ENCODE measurements around the gene ATG101.
"Not testable (repeated sequence)": the region's sequence is repeated elsewhere in the genome, so short reads cannot be mapped to it uniquely, and the experiment has no call there.

ATG101 gene

GRCh38 chr12:52093346-52093745 lies 23.6 kb downstream of the ATG101 start:
- Histone ChIP-seq H3K9ac (ENCODE audit: low read depth, low read length, poor library complexity, severe bottlenecking) (no peak overlapping the region), H3K4me3 (ENCODE audit: low read length, poor library complexity, severe bottlenecking) (no peak overlapping the region), H3K9me3 (ENCODE audit: insufficient read depth, low read depth, low read length) (no peaks in the 10 kb centered on the region), H2AFZ (ENCODE audit: low read length) (no peak overlapping the region), H3K4me1 (ENCODE audit: insufficient read depth, low read length, poor library complexity, severe bottlenecking) (no peaks in the 10 kb centered on the region), H3K9me2 (replicated peaks; ENCODE audit: low read depth, low read length) (no peaks in the 10 kb centered on the region), H3K79me2 (ENCODE audit: insufficient read depth, low read length) (no peaks in the 10 kb centered on the region), H3K36me3 (ENCODE audit: insufficient read depth, low read length) (no peaks in the 10 kb centered on the region), H3K4me2 (ENCODE audit: low read depth, low read length, poor library complexity, severe bottlenecking) (no peak overlapping the region), H3F3A (ENCODE audit: low read depth) (no peaks in the 10 kb centered on the region), H3K27me3 (ENCODE audit: insufficient read depth, low read length, poor library complexity, severe bottlenecking) (peaks cover 3% of the 10 kb centered on the region), H4K20me1 (ENCODE audit: insufficient read depth, low read length, poor library complexity, severe bottlenecking) (no peaks in the 10 kb centered on the region)
- TF ChIP-seq EZH2phosphoT487 (IDR thresholded peaks at IDR 0.05; ENCODE audit: borderline replicate concordance) (no peak), CTCF (conservative IDR thresholded peaks at IDR 0.05; ENCODE audit: low read length) (no peak)

- no peaks in the 10 kb centered on the region for H3K9me3 ChIP-seq (ENCODE audit: insufficient read depth, low read depth, low read length)
- H3K9me2 ChIP-seq (replicated peaks; ENCODE audit: low read depth, low read length): no peaks in the 10 kb centered on the region
- H3K27me3 ChIP-seq (ENCODE audit: insufficient read depth, low read length, poor library complexity, severe bottlenecking): no peaks in the 10 kb centered on the region
- TF ChIP-seq EZH2phosphoT487 (IDR thresholded peaks at IDR 0.05; ENCODE audit: borderline replicate concordance) (no peak), CTCF (conservative IDR thresholded peaks at IDR 0.05; ENCODE audit: low read length) (no peak)
- H3K9ac ChIP-seq (ENCODE audit: low read depth, low read length, poor library complexity, severe bottlenecking): no peak overlapping the region
- no peaks in the 10 kb centered on the region for H3K36me3 ChIP-seq (ENCODE audit: insufficient read depth, low read length)
- no peaks in the 10 kb centered on the region for H3F3A ChIP-seq (ENCODE audit: low read depth)
- no peak overlapping the region for H3K4me2 ChIP-seq (ENCODE audit: low read depth, low read length, poor library complexity, severe bottlenecking)
- no peaks in the 10 kb centered on the region for H4K20me1 ChIP-seq (ENCODE audit: insufficient read depth, low read length, poor library complexity, severe bottlenecking)
- no peak overlapping the region for H2AFZ ChIP-seq (ENCODE audit: low read length)
- H3K4me1 ChIP-seq (ENCODE audit: insufficient read depth, low read length, poor library complexity, severe bottlenecking): no peaks in the 10 kb centered on the region
- H3K79me2 ChIP-seq (ENCODE audit: insufficient read depth, low read length): no peaks in the 10 kb centered on the region
- H3K4me3 ChIP-seq (ENCODE audit: low read length, poor library complexity, severe bottlenecking): no peak overlapping the region
These were observed 26.7 kb downstream of the ATG101 start for GRCh38 chr12:52096332-52097044.

- Histone ChIP-seq H3K4me3 (ENCODE audit: low read length, poor library complexity, severe bottlenecking) (no peak overlapping the region), H3K4me2 (ENCODE audit: low read depth, low read length, poor library complexity, severe bottlenecking) (no peak overlapping the region), H3K9me3 (ENCODE audit: insufficient read depth, low read depth, low read length) (no peaks in the 10 kb centered on the region), H2AFZ (ENCODE audit: low read length) (no peak overlapping the region), H3K9ac (ENCODE audit: low read depth, low read length, poor library complexity, severe bottlenecking) (no peak overlapping the region), H3K27me3 (ENCODE audit: insufficient read depth, low read length, poor library complexity, severe bottlenecking) (no peaks in the 10 kb centered on the region), H3K9me2 (replicated peaks; ENCODE audit: low read depth, low read length) (no peaks in the 10 kb centered on the region), H3K79me2 (ENCODE audit: insufficient read depth, low read length) (no peaks in the 10 kb centered on the region), H4K20me1 (ENCODE audit: insufficient read depth, low read length, poor library complexity, severe bottlenecking) (no peaks in the 10 kb centered on the region), H3K4me1 (ENCODE audit: insufficient read depth, low read length, poor library complexity, severe bottlenecking) (no peaks in the 10 kb centered on the region), H3F3A (ENCODE audit: low read depth) (no peaks in the 10 kb centered on the region), H3K36me3 (ENCODE audit: insufficient read depth, low read length) (no peaks in the 10 kb centered on the region)
- TF ChIP-seq CTCF (conservative IDR thresholded peaks at IDR 0.05; ENCODE audit: low read length): no peak
- no peak for TF ChIP-seq EZH2phosphoT487 (IDR thresholded peaks at IDR 0.05; ENCODE audit: borderline replicate concordance)
These were observed 27.4 kb downstream of the ATG101 start for GRCh38 chr12:52097045-52097666.

- not testable (repeated sequence) for H3K9me2 ChIP-seq (replicated peaks; ENCODE audit: low read depth, low read length); H3K36me3 ChIP-seq (ENCODE audit: insufficient read depth, low read length); H4K20me1 ChIP-seq (ENCODE audit: insufficient read depth, low read length, poor library complexity, severe bottlenecking); H3K4me3 ChIP-seq (ENCODE audit: low read length, poor library complexity, severe bottlenecking); H3F3A ChIP-seq (ENCODE audit: low read depth); H3K4me1 ChIP-seq (ENCODE audit: insufficient read depth, low read length, poor library complexity, severe bottlenecking); H3K4me2 ChIP-seq (ENCODE audit: low read depth, low read length, poor library complexity, severe bottlenecking); H2AFZ ChIP-seq (ENCODE audit: low read length); H3K9me3 ChIP-seq (ENCODE audit: insufficient read depth, low read depth, low read length); H3K27me3 ChIP-seq (ENCODE audit: insufficient read depth, low read length, poor library complexity, severe bottlenecking); H3K9ac ChIP-seq (ENCODE audit: low read depth, low read length, poor library complexity, severe bottlenecking); H3K79me2 ChIP-seq (ENCODE audit: insufficient read depth, low read length)
These were observed 34.8 kb downstream of the ATG101 start for GRCh38 chr12:52104431-52105089.

Measured in Loucy (cell line).